ENCODE data around the gene MYLIP. TPM values are rescaled to one million over a fixed set of nuclear protein-coding genes. Genes with fewer than 3 reads are reported as not detected.
A peak's percentile ranks its signal among the peaks of the same experiment; 100 is the strongest.

Gene MYLIP
- polyA plus RNA-seq, 3 donors = 45.6 to 51.2 (median 50.3) TPM

DNA sequence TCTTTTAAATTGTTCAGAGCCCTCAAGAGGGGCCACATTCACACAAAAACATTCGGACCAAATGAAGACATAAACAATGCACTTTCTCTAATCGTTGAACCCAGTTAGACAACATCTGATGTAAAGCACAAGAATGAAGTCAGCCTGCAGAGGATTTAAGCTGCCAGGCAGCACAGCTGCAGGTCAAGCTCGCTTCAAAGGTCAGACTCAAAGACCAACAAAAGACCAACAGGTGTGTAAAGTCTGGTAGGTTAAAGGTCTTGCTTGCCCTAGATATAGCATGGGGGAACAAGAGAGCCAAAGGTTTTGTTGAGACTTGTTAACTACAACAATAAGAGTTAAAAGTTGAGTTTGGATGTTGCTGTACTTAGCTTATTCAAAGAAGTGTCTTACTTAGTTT, 26.7 kb upstream of the MYLIP start:
- no peak for DNase-seq (ENCODE audit: extremely low read depth in 1 of 11, low read depth in 9 of 11, low spot score in 4 of 11)

DNA sequence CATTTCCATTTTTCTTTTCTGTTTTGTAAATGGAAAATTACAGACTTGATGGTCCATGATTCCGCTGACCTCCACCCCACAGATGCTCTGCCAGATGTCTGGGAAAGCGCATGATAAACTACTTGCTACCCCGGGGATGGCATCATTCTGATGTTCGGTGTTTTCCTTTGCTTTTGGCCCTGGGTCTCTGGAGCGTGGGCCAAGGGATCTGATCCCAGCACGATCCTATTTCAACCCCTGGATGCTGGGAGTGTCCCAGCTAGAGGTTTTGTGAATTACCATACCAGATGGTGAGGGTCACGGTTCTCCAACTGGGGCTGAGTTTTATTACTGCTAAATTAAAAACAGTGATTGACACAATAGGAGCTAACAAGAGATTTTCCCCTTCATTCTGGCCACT, 25.2 kb upstream of the MYLIP start:
- peak in 5 of 11 donors; percentile 25 to 54 (median 51) for DNase-seq (ENCODE audit: extremely low read depth in 1 of 11, low read depth in 9 of 11, low spot score in 4 of 11)

DNA sequence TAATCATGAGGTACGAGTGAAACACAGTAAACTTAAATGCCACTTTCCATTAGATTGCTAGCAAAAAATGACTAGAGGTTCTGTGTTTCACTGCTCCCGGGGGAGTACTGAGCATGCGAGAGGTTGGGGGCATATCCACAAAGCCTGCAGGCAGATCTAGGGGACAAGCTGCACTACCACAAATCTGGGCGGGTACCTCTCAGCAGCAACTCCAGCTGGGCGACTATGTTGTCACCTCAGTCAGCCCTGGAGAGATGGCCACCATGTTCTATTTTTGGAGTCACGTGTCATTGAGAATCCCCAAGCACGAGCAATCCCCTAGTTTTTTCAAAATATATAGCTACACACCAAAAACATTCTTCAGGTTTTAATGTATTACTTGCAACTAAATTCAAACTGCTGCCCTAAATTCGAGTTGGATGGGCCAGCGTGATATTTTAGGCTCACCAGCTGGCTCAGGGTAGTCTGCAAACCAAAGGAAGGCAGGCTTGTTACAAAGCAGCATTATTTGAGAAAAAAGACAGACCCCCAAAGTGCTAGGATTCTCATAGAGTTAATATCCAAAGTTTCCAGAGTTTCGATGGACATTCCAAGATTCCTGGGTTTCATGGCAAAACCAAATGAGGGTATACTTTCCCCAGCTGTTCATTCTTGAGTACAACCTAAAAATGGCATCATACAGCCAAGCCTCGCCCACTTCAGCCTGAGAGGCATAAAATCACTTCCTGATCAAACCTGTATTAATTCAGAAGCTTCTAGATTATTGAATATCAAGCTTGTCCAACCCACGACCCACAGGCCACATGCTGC, 24.1 kb upstream of the MYLIP start:
- DNase-seq (ENCODE audit: extremely low read depth in 1 of 11, low read depth in 9 of 11, low spot score in 4 of 11) = no peak

- no peak for DNase-seq (ENCODE audit: extremely low read depth in 1 of 11, low read depth in 9 of 11, low spot score in 4 of 11)
Measured at GRCh38 chr6:16105854-16106253, 23.0 kb upstream of the MYLIP start.

DNA sequence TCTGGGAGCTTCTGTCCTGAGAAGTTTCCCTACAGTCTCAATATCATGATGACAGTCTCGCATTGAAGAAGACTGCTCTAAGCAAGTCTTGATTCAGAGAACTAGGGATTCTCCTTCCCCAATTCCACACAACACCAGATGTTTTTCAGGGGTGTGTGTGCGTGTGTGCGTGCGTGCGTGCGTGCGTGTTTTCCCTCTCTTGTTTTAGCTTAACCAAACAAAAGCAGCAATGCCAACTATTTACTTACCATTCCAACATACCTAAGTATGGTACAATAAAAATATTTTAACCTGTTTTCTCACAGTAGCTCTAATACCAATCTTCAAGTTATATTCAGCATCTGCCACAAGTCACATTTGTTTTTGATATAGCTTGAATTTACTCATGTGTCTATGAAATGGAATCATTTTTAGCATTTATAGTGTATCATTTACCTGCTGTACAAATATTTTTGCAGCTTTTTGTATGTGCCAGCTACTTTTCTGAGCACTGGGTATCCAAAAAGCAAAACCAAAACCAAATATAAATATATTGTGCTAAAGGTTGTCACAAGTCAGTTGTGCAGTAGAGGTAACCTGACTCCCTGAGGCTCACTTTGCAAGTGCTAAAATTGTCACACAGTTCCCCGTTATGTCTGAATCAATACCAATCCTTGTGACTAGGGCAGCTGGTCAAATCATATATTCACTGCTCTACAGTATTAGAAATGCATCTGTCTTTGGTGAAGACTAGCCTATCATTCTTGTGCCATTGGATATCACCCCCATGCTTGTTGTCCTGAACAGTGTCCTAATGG, 21.7 kb upstream of the MYLIP start:
- DNase-seq (ENCODE audit: extremely low read depth in 1 of 11, low read depth in 9 of 11, low spot score in 4 of 11) = no peak

DNA sequence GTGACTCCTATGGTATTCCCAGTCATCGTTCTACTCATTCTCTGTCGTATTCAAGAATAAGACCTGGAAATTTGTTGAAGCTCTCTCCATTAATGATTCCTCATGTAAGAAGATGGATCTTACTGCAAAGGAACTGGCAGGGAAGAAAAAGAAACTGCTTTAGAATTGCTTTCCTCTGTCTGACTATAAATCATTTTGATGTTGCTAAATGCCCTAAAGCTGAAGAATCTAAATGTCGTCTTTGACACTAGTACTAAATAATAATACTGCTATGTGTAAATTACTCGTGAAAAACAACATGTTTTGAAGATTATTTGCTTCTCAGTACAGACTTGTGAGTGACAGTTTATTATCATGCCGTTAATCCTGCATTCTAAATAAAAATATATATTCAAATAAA, 20.5 kb upstream of the MYLIP start:
- DNase-seq (ENCODE audit: extremely low read depth in 1 of 11, low read depth in 9 of 11, low spot score in 4 of 11) = no peak

DNA sequence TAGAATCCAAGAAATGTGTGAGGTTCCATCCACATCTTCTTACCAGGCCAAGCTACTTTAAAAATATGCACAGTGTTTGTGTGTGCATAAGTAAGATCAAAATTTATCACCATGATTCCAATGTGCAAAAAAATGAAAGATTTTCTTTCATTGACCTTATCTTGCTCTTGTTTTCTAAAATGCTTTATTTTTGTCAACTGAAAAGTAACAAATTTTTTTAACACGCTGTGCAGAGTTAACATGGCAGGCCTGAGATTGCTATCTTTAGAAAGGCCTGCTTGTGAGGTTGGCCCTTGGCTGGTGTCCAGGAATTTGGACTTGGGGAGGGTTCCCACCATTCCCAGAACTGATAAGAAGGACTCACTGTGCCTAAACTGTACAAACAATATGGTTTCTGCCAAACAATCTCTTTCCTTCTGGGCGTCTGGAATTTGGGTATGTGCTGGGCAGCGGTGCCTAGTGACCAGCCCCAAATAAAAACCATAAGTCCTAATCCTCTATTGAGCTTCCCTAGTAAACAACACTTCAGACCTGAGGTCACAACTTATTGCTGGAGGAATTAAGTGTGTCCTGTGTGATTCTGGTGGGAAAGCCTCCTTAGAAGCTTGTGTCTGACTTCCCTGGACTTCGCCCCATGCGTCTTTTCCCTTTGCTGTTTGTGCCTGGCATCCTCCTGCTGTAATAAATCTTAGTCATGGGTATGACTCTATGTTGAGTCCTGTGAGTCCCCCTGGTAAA, 19.8 kb upstream of the MYLIP start:
- DNase-seq (ENCODE audit: extremely low read depth in 1 of 11, low read depth in 9 of 11, low spot score in 4 of 11) = no peak

DNA sequence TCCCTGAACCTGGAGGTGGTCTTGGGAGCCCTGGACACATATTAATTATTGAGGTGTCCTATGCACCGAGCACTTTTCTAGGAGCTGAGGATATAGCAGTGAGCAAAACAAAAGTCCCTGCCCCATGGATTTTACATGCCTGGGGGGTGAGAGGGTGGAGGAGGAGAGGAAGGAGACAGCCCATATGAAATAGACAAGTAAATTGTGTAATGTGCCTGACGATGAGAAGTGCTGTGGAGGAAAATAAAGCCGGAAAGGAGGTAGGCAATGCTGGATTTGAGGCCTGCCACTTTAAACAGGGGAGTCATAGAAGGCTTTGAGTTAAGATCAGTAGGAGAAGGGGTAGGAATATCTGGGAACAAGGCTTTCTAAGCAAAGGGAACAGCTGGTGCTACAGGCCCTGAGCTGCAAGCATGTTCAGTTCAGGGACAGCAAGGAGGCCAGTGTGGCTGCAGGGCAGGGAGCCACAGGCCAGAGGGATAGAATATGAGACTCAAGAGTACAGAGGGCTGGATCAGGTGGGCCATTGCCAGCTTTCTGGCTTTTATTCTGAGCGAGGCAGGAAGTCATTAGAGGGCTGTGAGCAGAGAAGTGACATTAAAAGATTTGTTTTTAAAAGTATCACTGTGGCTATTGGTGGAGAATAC, 19.1 kb upstream of the MYLIP start:
- no peak for DNase-seq (ENCODE audit: extremely low read depth in 1 of 11, low read depth in 9 of 11, low spot score in 4 of 11)

GRCh38 chr6:16118825-16119224, 10.1 kb upstream of the MYLIP start:
- DNase-seq (ENCODE audit: extremely low read depth in 1 of 11, low read depth in 9 of 11, low spot score in 4 of 11) = no peak

- DNase-seq (ENCODE audit: extremely low read depth in 1 of 11, low read depth in 9 of 11, low spot score in 4 of 11) = no peak
Measured at GRCh38 chr6:16121339-16121738, 7.5 kb upstream of the MYLIP start.

DNA sequence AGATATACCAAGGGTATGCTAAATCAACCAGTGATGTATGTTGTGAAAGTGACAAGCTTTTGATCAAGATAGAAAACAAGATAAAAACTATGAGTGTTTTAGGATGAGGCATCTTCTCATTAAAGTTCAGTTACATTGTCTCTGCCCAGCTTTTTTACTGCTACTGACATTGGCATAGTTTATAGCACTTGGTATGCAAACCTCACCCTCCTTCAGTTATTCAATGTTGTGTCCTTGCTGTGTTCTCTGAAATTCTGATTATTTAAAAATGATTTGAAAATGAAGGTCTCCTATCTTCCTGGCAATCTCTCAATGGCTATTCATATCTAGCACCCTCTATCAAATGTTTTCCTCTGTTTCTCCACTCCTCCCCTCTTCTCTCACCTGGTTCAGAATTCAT, 6.7 kb upstream of the MYLIP start:
- no peak for DNase-seq (ENCODE audit: extremely low read depth in 1 of 11, low read depth in 9 of 11, low spot score in 4 of 11)

DNA sequence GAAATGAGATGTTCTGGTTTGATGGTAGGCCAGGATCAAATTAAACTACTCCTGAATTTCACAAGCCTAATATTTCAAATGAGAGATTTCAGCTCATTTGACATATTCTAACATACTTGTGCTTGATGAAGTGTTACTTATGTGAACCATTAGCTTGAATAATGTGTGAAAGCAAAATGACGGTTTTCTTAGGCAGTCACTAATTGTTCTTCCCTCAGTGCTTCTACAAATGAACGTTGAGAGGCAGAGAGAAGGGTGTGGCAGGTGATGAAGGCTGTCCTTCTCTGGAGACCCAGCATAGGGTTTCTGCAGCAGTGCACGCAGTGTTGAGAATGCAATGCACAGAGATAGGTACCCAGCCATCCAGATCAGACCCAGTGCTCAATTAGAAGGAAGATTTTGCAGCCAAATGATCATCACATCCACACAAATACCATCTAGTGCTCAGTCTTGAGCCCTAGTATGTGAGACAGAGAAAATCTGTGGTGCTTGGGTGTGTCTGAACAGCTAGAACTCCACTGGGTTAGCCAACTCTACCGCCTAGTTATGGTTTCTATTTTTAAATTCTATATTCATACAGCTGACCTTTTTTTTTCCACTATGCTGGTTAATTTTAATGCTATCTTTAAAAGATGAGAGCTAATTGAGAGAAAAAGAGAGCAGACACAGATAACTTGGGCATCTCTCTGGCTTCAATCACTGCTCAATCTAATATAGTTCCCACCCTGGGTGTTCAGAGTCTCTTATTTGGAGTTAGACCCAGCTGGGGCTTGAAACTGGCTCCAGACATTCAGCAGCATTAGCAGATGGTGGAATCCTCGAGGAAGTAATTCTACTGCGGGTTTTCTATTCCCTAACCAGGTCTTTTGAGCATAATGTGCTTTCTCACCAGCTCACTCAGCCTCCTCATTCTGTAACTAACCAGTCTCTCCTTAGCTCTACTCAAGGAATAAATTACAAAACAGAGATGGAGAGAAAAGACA, 4.4 kb upstream of the MYLIP start:
- no peak for DNase-seq (ENCODE audit: extremely low read depth in 1 of 11, low read depth in 9 of 11, low spot score in 4 of 11)

DNA sequence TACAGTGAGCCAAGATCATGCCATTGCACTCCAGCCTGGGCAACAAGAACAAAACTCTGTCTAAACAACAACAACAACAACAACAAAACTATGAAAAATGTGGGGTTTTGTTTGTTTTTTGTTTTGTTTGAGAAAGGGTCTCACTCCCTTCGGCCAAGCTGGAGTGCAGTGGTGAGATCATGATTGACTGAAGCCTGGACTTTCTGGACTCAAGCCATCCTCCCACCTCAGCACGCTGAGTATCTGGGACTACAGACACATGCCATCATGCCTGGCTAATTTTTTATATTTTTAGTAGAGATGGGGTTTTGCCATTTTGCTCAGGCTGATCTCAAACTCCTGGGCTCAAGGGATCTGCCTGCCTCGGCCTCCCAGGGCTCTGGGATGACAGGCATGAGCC, 2.8 kb upstream of the MYLIP start:
- DNase-seq (ENCODE audit: extremely low read depth in 1 of 11, low read depth in 9 of 11, low spot score in 4 of 11) = no peak

GRCh38 chr6:16126861-16127260, 2.0 kb upstream of the MYLIP start:
- no peak for DNase-seq (ENCODE audit: extremely low read depth in 1 of 11, low read depth in 9 of 11, low spot score in 4 of 11)

- DNase-seq (ENCODE audit: extremely low read depth in 1 of 11, low read depth in 9 of 11, low spot score in 4 of 11) = no peak
Measured at GRCh38 chr6:16127471-16127870, 1.4 kb upstream of the MYLIP start.

DNA sequence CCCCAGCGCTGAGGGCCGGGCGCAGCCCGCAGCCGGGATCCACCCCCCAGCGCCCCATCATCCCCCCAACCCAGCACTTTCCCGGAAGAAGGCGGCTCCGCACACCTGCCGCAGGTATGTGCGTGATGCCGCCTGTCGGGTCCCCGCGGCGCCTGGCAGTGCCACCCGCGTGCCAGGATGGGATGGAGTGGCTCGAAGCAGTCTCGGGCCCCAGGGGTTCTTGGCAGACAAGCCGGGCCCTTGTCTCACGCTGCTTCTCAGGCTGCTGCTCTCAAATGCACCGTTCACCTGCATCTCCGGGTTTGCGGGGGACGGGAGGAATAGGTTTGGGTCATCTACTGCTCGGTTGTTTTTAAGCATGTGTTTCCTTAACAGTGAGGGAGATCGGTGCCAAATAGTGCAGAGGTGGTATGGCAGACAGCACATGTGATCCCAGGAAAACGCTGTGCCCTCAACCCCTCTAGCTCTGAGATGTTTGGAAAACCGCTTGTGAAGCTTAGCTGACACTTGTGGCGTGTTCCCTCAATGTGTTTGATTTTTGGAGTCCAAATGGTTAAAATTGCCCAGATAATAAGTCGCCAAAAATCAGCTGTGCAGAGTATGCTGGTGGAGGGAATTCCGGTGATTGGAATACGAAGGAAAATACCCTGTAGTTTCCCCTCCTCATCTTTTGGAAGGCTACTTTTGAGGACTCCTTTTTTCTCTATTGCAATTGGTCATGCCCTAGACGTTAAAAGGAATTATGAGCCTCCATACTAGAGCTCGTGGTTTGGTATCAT, 926 bp downstream of the MYLIP start:
- DNase-seq (ENCODE audit: extremely low read depth in 1 of 11, low read depth in 9 of 11, low spot score in 4 of 11) = peak in 1 of 11 donors; percentile 30

DNA sequence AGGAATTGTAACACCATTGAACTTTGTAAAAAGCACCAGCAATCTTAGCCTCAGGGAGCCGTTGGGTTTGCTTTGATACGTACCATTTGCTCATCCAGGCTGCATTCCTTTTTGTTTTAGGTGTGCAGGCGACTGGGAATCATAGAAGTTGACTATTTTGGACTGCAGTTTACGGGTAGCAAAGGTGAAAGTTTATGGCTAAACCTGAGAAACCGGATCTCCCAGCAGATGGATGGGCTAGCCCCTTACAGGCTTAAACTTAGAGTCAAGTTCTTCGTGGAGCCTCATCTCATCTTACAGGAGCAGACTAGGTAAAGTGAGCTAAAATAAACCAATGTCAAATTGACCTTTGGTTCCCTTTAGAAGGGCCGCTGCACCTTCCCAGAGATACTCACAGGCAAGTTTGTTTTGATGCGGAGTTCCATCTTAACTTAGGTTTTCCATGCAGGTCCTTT, 1.6 kb downstream of the MYLIP start:
- peak in 5 of 11 donors; percentile 33 to 55 (median 49) for DNase-seq (ENCODE audit: extremely low read depth in 1 of 11, low read depth in 9 of 11, low spot score in 4 of 11)
